ENCODE results near the gene RNF220. TPM values are rescaled to one million over a fixed set of nuclear protein-coding genes. Genes with fewer than 3 reads are reported as not detected.

Gene RNF220
- total RNA-seq, 4 donors from 2014 or later: 116 to 140 (median 123) TPM

GRCh38 chr1:44425341-44426082, 20.5 kb downstream of the RNF220 start:
- WGBS, 2 donors: 79% methylated on average over 8 of the region's 8 CpGs
- no peak for TF ChIP-seq POLR2A (IDR thresholded peaks at IDR 0.05)
- TF ChIP-seq, protein P1, sequence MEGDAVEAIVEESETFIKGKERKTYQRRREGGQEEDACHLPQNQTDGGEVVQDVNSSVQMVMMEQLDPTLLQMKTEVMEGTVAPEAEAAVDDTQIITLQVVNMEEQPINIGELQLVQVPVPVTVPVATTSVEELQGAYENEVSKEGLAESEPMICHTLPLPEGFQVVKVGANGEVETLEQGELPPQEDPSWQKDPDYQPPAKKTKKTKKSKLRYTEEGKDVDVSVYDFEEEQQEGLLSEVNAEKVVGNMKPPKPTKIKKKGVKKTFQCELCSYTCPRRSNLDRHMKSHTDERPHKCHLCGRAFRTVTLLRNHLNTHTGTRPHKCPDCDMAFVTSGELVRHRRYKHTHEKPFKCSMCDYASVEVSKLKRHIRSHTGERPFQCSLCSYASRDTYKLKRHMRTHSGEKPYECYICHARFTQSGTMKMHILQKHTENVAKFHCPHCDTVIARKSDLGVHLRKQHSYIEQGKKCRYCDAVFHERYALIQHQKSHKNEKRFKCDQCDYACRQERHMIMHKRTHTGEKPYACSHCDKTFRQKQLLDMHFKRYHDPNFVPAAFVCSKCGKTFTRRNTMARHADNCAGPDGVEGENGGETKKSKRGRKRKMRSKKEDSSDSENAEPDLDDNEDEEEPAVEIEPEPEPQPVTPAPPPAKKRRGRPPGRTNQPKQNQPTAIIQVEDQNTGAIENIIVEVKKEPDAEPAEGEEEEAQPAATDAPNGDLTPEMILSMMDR (IDR thresholded peaks at IDR 0.05): no peak
- H3K4me3 ChIP-seq (ENCODE audit: low read depth, poor library complexity, severe bottlenecking): no peak overlapping the region
- intact Hi-C loops (cut with DNase I; ENCODE audit: low total_unique reads): no loop called here
- DNase-seq (ENCODE audit: low spot score in 2 of 2): no peak

DNA sequence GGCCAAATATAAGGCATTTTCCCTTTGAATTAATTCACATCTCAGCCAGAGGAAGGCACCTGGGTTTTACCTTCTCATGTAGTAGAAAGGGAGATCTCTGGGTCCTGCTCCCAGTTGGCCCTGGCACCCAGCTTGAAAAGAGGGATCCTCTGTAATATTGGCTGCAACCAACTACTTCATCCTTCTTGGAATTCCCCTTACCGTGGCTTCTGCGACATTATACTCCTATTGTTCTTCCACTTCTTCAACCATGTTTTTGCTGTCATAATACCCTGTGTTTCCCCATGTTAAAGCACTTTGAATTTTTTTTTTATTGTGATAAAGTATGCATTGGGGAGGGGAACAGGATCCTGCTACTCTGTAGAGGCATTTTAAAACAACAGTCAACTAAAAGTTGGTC, 26.8 kb downstream of the RNF220 start:
- TF ChIP-seq POLR2A (IDR thresholded peaks at IDR 0.05): no peak
- TF ChIP-seq, protein P1 (IDR thresholded peaks at IDR 0.05): no peak
- H3K4me3 ChIP-seq (ENCODE audit: low read depth, poor library complexity, severe bottlenecking): no peak overlapping the region
- DNase-seq (ENCODE audit: low spot score in 2 of 2): no peak
- intact Hi-C loops (cut with DNase I; ENCODE audit: low total_unique reads): no loop called here
- 64 to 68% methylated on average over 2 of the region's 2 CpGs for whole genome bisulfite sequencing, 2 donors

- TF ChIP-seq POLR2A (IDR thresholded peaks at IDR 0.05): no peak
- TF ChIP-seq, protein P1 (IDR thresholded peaks at IDR 0.05): no peak
- 75 to 77% methylated on average over 2 of the region's 2 CpGs for WGBS, 2 donors
- intact Hi-C loops (cut with DNase I; ENCODE audit: low total_unique reads): no loop called here
- DNase-seq (ENCODE audit: low spot score in 2 of 2): no peak
- H3K4me3 ChIP-seq (ENCODE audit: low read depth, poor library complexity, severe bottlenecking): no peak overlapping the region
These were observed 28.2 kb downstream of the RNF220 start for GRCh38 chr1:44433209-44433608.

GRCh38 chr1:44436401-44437106, 31.5 kb downstream of the RNF220 start:
- intact Hi-C loops (cut with DNase I; ENCODE audit: low total_unique reads): no loop called here
- DNase-seq (ENCODE audit: low spot score in 2 of 2): no peak
- H3K4me3 ChIP-seq (ENCODE audit: low read depth, poor library complexity, severe bottlenecking): no peak overlapping the region
- 73 to 74% methylated on average over 5 of the region's 5 CpGs for whole genome bisulfite sequencing, 2 donors
- TF ChIP-seq, protein P1 (IDR thresholded peaks at IDR 0.05): no peak
- TF ChIP-seq POLR2A (IDR thresholded peaks at IDR 0.05): no peak

DNA sequence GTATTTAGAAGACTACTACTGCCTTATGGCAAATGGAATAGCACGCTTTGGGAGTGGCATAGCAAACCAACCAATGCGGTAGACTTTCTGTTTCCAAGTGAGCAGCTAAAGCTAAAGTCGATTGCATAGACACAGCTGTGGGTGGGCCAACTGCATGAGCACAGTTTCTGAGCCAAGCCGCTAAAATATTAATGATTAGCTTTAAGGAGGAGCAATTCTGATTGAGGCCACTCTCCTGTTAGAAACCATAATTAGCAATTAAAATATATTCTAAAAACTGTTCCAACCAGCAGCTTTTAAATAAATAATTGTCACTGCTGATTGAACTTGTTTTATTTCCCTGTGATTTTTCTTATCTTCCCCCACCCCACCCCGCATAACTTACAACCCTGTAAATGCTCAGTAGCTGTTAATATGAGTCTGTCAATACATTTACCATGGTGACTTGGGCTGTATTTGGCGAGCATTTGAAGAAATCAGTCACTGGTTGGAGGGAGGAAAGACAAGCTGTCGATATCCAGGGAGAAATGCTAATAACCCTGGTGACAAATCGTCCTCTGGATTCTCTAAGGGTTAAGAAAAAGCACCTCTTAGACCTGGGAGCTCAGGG, 32.2 kb downstream of the RNF220 start:
- 66 to 69% methylated on average over 8 of the region's 8 CpGs for WGBS, 2 donors
- intact Hi-C loops (cut with DNase I; ENCODE audit: low total_unique reads): no loop called here
- TF ChIP-seq, protein P1 (IDR thresholded peaks at IDR 0.05): no peak
- TF ChIP-seq POLR2A (IDR thresholded peaks at IDR 0.05): no peak
- no peak for DNase-seq (ENCODE audit: low spot score in 2 of 2)
- H3K4me3 ChIP-seq (ENCODE audit: low read depth, poor library complexity, severe bottlenecking): no peak overlapping the region
